Endodermal cell (in vitro differentiated cells): Measurements from ENCODE around the gene SLCO1B3. TPM values are rescaled to one million over a fixed set of nuclear protein-coding genes. Genes with fewer than 3 reads are reported as not detected.

Experiments used
- DNase-seq: peaks from one replicate; pipeline ENCODE4 v3.0.0-alpha.2; 2017
- H3K27ac ChIP-seq: 2 replicates; pipeline ENCODE4 v1.5.1; 2013; ENCODE audit warnings: mild to moderate bottlenecking, low read depth, low read length, moderate library complexity
- H3K27me3 ChIP-seq: 2 replicates; pipeline ENCODE4 v1.6.1; 2013; ENCODE audit warnings: mild to moderate bottlenecking, low read length, moderate library complexity; ENCODE audit not compliant: insufficient read depth, control insufficient read depth, poor library complexity, severe bottlenecking
- H3K36me3 ChIP-seq: 2 replicates; pipeline ENCODE4 v1.7.0; 2013; ENCODE audit warnings: mild to moderate bottlenecking, low read length, moderate library complexity; ENCODE audit not compliant: control insufficient read depth, insufficient read depth
- H3K4me1 ChIP-seq: one replicate; pipeline ENCODE4 v1.7.0; 2013; ENCODE audit warnings: low read length; ENCODE audit not compliant: control insufficient read depth, insufficient read depth
- H3K4me3 ChIP-seq: 2 replicates; pipeline ENCODE4 v1.5.1; 2013; ENCODE audit warnings: mild to moderate bottlenecking, low read length, moderate library complexity
- H3K9ac ChIP-seq: 2 replicates; pipeline ENCODE4 v1.6.1; 2013; ENCODE audit warnings: mild to moderate bottlenecking, low read length, moderate library complexity; ENCODE audit not compliant: poor library complexity, severe bottlenecking; ENCODE audit errors: extremely low read depth
- H3K9me3 ChIP-seq: 2 replicates; pipeline ENCODE4 v1.6.1; 2013; ENCODE audit warnings: mild to moderate bottlenecking, low read length, moderate library complexity; ENCODE audit not compliant: control insufficient read depth
- H3K27ac Mint-ChIP-seq: 2 replicates; pipeline ENCODE4 v1.8.0; 2020; ENCODE audit warnings: mixed read lengths
- H3K27me3 Mint-ChIP-seq: 2 replicates; pipeline ENCODE4 v1.8.0; 2021; ENCODE audit warnings: mild to moderate bottlenecking, mixed read lengths; ENCODE audit not compliant: insufficient read depth
- H3K36me3 Mint-ChIP-seq: 2 replicates; pipeline ENCODE4 v1.8.0; 2020; ENCODE audit warnings: low read depth, mixed read lengths
- H3K4me1 Mint-ChIP-seq: 2 replicates; pipeline ENCODE4 v1.8.0; 2020; ENCODE audit warnings: mixed read lengths
- H3K4me3 Mint-ChIP-seq: 2 replicates; pipeline ENCODE4 v1.8.0; 2020; ENCODE audit warnings: mild to moderate bottlenecking, moderate library complexity, mixed read lengths
- H3K9me3 Mint-ChIP-seq: 2 replicates; pipeline ENCODE4 v1.8.0; 2020; ENCODE audit warnings: mild to moderate bottlenecking, mixed read lengths
- CTCF ChIP-seq: fragments of 200-600 bp; sonication (generic); conservative IDR thresholded peaks from 2 replicates; pipeline ENCODE4 v1.5.0; 2021; ENCODE audit warnings: antibody characterized with exemption, mild to moderate bottlenecking
- whole genome bisulfite sequencing, 2 experiments: methylation state at CpG; one replicate each; pipeline versions ENCODE4 v1.1.5 to v1.1.7; 2013; ENCODE audit warnings: missing lambda C conversion rate in 2 of 2, mixed read lengths in 1 of 2; ENCODE audit not compliant: insufficient coverage in 1 of 2, insufficient read length in 1 of 2; 5-methylcytosine and 5-hydroxymethylcytosine counted together
- total RNA-seq, 2 donors: library from RNA; stranded (reverse); fragmentation: NEBNext Ultra II Directional in 1 of 2; extraction: Animal tissue kit (Norgen Biotek cat#: 25700) in 1 of 2; gene quantifications; 2 replicates in 1 of 2; 3 replicates in 1 of 2; pipeline ENCODE4 v1.2.1, GENCODE V29; 2021

Gene SLCO1B3
- total RNA-seq, 2 donors from 2014 or later, result not detected

- Histone ChIP-seq H3K27me3 (no peaks in the 10 kb centered on the region), H3K9ac (no peak overlapping the region), H3K4me3 (no peak overlapping the region), H3K27ac (no peak overlapping the region), H3K36me3 (no peaks in the 10 kb centered on the region), H3K9me3 (no peaks in the 10 kb centered on the region), H3K4me1 (no peaks in the 10 kb centered on the region)
- 67 to 70% methylated on average over 3 to 4 of the region's 4 CpGs for WGBS, 2 experiments
- H3K4me1 Mint-ChIP-seq, result no peaks in the 10 kb centered on the region
- no peaks in the 10 kb centered on the region for H3K27me3 Mint-ChIP-seq
- H3K36me3 Mint-ChIP-seq, result peaks cover 10% of the 10 kb centered on the region
- H3K27ac Mint-ChIP-seq, result no peak overlapping the region
- peaks cover 55% of the 10 kb centered on the region for H3K9me3 Mint-ChIP-seq
- no peak for TF ChIP-seq CTCF
- no peak overlapping the region for H3K4me3 Mint-ChIP-seq
- no peak for DNase-seq
These were observed 12.4 kb downstream of the SLCO1B3 start for GRCh38 chr12:20822925-20823324.

- no peak for DNase-seq
- Mint-ChIP-seq H3K4me1 (no peaks in the 10 kb centered on the region), H3K9me3 (no peaks in the 10 kb centered on the region), H3K27ac (no peak overlapping the region), H3K36me3 (no peaks in the 10 kb centered on the region), H3K27me3 (no peaks in the 10 kb centered on the region), H3K4me3 (no peak overlapping the region)
- Histone ChIP-seq H3K4me3 (no peak overlapping the region), H3K27me3 (no peaks in the 10 kb centered on the region), H3K36me3 (no peaks in the 10 kb centered on the region), H3K4me1 (no peaks in the 10 kb centered on the region), H3K9ac (no peak overlapping the region), H3K9me3 (no peaks in the 10 kb centered on the region), H3K27ac (no peak overlapping the region)
- no peak for TF ChIP-seq CTCF
- WGBS, 2 experiments, result 90 to 93% methylated on average over 1 to 3 of the region's 3 CpGs
These were observed 19.4 kb downstream of the SLCO1B3 start for GRCh38 chr12:20829919-20830318.

GRCh38 chr12:20830456-20830855 is 20.0 kb downstream of the SLCO1B3 start:
- no peaks in the 10 kb centered on the region for H3K9me3 Mint-ChIP-seq
- no peak overlapping the region for H3K4me3 Mint-ChIP-seq
- Histone ChIP-seq H3K36me3 (no peaks in the 10 kb centered on the region), H3K9ac (no peak overlapping the region), H3K27me3 (no peaks in the 10 kb centered on the region), H3K27ac (no peak overlapping the region), H3K9me3 (no peaks in the 10 kb centered on the region), H3K4me3 (no peak overlapping the region), H3K4me1 (no peaks in the 10 kb centered on the region)
- H3K36me3 Mint-ChIP-seq, result no peaks in the 10 kb centered on the region
- no peak overlapping the region for H3K27ac Mint-ChIP-seq
- H3K27me3 Mint-ChIP-seq, result no peaks in the 10 kb centered on the region
- H3K4me1 Mint-ChIP-seq, result no peaks in the 10 kb centered on the region
- WGBS, 2 experiments, result 71% methylated on average over 1 of the region's 1 CpG; no CpG with 5 or more reads in 1 of the 2 experiments
- DNase-seq, result no peak
- TF ChIP-seq CTCF, result no peak
